ENCODE results near the gene SLAIN2.

- TF ChIP-seq, protein P1, sequence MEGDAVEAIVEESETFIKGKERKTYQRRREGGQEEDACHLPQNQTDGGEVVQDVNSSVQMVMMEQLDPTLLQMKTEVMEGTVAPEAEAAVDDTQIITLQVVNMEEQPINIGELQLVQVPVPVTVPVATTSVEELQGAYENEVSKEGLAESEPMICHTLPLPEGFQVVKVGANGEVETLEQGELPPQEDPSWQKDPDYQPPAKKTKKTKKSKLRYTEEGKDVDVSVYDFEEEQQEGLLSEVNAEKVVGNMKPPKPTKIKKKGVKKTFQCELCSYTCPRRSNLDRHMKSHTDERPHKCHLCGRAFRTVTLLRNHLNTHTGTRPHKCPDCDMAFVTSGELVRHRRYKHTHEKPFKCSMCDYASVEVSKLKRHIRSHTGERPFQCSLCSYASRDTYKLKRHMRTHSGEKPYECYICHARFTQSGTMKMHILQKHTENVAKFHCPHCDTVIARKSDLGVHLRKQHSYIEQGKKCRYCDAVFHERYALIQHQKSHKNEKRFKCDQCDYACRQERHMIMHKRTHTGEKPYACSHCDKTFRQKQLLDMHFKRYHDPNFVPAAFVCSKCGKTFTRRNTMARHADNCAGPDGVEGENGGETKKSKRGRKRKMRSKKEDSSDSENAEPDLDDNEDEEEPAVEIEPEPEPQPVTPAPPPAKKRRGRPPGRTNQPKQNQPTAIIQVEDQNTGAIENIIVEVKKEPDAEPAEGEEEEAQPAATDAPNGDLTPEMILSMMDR (IDR thresholded peaks at IDR 0.05): no peak
- no peak for TF ChIP-seq EP300 (IDR thresholded peaks at IDR 0.05; ENCODE audit: low read depth)
- no peak for TF ChIP-seq POLR2A (IDR thresholded peaks at IDR 0.05)
Observed at GRCh38 chr4:48368389-48368788, 27.1 kb downstream of the SLAIN2 start.

All from transverse colon (tissue), 3 donors.